Measurements from ENCODE around the gene XYLT2.
"Not testable (repeated sequence)": the region's sequence is repeated elsewhere in the genome, so short reads cannot be mapped to it uniquely, and the experiment has no call there.

Gene XYLT2

DNA sequence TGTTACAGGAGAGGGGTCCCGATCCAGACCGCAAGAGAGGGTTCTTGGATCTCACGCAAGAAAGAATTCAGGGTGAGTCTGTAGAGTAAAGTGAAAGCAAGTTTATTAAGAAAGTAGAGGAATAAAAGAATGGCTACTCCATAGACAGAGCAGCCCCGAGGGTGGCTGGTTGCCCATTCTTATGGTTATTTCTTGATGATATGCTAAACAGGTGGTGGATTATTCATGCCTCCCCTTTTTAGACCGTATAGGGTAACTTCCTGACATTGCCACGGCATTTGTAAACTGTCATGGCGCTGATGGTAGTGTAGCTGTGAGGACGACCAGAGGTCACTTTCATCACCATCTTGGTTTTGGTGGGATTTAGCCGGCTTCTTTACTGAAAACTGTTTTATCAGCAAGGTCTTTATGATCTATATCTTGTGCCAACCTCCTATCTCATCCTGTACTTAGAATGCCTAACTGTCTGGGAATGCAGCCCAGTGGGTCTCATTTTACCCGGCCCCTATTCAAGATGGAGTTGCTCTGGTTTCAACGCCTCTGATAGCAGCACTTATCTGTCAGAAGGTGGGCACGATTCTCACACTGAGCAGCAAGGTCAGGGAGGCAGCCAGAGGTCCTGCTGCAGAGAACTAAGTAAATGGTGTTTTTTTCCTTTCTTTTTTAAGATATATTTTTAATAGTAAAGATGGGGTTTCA is 26.5 kb upstream of the XYLT2 start:
- no peak for DNase-seq (ENCODE audit: low spot score)

DNA sequence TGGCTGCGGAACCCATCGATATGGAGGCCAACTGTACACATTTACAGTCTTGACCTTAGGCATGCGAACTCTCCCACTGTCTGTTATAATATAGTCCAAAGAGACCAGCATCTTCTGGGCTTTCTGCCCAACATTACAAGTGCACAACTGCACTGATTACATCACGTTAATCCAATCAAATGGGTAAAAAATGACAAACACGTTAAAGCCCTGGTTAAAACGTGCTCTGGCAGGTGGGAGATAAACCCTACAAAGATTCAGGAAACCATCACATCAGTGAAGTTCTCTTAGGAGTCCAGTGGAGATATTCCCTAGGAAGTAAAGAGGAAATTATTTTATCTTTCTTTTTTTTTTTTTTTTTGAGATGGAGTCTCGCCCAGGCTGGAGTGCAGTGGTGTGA is 23.7 kb upstream of the XYLT2 start:
- DNase-seq (ENCODE audit: low spot score), result no peak

DNA sequence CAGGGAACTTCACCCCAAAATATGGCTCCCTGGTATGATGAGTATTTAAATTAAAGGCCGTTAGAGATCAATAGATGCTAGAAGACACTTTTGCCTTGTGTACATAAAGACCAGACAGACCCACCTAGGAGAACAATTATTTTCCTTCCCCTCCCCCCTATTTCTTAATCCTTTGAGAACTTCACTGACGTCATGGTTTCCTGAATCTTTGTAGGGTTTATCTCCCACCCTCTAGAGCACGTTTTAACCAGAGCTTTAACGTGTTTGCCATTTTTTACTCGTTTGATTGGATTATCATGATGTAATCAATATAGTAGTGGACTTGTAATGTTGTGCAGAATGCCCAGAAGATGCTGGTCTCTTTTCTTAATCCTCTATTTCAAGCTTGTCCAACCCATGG is 22.9 kb upstream of the XYLT2 start:
- no peak for DNase-seq (ENCODE audit: low spot score)

DNA sequence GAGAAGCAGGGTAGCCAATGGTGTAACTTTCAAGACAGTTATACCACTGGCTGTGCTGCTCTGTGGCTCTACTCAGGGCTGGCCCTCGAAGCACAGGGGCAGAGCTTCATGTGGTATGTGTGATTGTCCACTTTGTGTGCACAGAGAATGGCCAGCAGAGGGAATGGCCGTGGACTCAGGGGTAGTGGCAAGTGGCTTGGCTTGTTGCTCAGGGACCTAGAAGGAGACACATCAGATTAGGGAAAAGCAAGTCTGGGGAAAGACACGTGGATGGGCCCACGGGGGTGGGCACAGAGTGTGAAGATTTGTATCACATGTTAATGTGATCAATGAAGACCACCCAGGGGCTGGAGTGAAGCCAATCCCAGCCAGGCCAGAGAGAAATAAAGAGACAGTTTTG is 20.0 kb upstream of the XYLT2 start:
- DNase-seq (ENCODE audit: low spot score), result no peak

DNA sequence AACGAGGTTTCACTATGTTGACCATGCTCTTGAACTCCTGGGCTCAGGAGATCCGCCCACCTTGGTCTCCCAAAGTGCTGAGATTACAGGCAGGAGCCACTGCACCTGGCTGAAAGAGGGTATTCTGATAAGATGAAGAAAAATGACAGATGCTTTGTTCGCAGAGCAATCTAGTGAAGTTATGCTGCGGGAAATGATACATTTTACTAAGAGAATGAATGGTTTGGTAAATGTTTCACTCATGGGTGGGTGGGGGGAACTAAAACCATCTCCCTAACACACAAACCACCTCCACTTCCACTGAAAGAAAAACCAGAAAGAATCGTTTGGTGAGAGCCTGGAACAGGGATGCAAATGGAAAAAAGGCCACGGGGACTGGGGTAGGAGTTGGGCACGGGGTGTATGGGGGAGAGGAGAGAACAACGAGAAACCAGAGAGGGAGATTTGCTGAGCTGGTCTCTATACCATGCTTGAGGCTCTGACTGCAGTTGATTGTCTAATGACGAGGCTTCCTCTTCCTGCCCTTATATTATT is 19.0 kb upstream of the XYLT2 start:
- DNase-seq (ENCODE audit: low spot score), result no peak

DNA sequence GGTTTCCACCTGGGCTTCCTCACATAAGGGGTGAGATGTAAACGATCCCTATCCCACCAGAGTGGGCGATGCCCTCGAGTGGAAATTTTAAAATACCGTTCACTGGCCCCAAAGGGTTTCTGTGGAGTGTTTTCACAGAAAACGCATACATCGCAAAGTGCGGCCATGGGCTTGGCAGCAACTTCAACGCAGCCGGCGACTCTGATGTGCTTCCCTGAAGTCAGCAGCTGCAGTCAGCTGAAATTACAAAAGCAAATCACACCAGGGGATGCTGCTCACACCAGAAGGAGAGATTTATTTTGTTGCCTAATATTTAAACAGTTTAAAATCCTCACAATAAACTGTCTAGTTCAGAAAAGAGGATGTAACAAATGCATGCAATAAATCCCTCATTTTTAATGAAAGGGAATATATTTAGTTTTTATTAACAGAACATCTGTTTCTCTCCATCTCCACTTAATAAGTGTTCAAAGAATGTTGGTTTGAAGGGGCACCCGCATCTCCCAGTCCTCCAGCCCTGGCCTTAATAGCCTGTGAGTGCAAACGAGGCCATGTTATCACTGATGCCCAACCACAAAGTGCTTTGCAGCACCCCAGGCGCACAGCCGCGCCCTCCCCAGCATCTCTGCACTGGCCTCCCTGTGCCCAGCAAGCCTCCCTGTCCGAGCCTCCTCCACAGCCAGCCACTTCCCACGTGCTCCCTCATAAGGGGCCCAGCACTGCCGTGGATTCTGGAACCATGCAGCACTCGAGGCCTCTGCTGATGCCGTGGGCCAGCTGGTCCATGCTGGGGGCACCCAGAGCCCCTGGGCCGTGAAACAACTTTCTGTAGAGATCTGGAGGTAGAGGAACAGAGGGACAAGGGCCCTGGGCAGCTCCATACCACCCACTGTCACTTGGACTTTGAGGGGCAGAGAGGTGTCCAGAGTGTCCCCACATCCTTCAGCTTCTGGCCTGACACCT is 17.3 kb upstream of the XYLT2 start:
- no peak for DNase-seq (ENCODE audit: low spot score)

DNA sequence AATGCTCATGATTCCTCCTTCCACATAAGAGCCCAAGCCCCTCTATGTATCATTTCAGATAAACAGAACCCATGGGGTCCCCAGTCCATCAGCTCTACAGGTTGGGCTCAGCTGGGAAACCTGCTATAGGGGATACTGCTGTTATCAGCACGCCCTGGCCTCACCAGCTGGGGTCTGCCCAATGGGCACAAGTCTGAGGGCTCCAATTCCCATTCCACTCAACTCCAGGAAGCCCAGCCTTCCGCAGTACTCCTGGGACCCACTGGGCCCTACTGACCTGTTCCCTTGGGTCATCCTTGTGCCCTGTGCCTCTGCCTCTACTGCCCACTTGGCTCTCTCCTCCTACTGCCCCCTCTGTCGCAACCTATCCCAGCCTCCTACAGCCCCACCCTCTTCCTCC is 16.2 kb upstream of the XYLT2 start:
- no peak for DNase-seq (ENCODE audit: low spot score)

DNA sequence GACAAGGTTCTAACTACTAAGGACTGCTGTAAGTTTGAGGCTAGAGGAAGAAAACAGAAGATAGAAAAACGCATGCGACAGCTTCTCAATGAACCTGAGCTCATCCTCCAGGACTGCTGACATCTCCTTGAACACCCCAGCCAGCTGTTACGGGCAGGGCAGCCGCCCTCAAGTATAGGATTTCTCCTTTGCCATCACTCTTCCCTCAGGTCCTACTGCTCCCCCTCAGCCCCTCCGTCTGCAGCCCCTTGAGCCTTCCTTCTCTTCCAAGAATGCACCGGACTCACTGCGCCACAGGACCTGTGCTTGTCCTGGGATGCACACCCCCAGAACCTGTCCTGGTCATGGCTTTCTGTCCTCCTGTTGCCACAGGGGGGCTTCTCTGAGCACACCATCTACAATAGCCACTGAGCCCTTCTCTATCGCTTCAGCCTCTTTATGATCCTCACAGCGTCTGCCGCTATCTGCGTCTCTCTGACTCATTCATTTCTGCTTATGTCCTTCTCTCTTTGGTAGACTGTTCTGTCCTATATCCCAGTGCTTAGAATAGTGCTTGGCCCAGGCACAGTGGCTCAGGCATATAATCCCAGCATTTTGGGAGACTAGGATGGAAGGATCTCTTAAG is 15.7 kb upstream of the XYLT2 start:
- no peak for DNase-seq (ENCODE audit: low spot score)

DNA sequence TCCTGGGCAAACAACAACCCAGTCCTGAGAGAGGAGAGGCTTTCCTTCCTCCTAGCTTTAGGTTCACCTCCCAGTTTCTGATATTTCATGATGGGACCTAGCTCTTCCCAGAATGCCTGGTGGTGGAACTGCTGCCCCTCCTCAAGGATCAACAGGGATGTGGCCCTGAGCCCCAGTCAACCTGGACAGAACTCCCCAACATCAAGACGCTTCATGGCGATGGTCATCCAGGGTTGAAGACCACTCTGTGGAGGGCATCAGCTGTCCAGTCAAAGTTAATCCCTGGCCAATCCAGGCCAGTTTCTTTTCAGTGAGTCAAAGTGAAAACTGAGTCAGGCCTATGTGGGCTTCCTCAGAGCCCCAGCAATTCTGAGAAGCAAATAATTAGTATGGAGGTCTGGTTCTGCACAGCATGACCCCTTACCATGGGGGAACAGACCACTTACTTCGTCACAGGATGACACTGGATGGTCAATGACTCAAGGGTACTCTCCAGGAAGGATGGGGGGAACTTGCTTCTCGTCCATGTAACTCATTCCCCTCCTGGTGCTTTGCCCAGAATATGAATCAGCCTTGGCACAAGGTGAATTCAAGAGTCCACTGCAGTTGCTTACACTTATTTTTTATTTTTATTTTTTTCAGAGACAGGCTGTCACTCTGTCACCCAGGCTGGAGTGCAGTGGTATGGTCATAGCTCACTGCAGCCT is 14.7 kb upstream of the XYLT2 start:
- no peak for DNase-seq (ENCODE audit: low spot score)

DNA sequence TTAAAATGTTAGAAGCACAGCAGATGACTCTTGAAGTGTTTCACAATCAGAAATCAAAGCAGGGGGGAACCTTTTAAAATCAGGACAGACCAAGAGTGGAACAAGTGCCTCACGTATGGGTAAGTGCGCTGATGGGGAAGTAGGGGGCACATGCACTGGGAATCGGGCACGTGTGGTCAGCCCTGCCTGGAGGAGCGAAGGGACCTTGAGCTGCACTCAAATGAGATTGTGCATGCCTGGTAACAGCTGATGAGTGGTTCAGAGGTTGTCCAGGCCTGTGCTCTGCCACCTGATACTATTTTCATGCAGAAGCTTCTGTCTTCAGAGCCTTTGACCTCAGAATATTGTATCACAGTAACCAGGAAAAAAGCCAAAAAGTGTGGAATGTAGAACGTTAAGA is 13.7 kb upstream of the XYLT2 start:
- DNase-seq (ENCODE audit: low spot score), result no peak

DNA sequence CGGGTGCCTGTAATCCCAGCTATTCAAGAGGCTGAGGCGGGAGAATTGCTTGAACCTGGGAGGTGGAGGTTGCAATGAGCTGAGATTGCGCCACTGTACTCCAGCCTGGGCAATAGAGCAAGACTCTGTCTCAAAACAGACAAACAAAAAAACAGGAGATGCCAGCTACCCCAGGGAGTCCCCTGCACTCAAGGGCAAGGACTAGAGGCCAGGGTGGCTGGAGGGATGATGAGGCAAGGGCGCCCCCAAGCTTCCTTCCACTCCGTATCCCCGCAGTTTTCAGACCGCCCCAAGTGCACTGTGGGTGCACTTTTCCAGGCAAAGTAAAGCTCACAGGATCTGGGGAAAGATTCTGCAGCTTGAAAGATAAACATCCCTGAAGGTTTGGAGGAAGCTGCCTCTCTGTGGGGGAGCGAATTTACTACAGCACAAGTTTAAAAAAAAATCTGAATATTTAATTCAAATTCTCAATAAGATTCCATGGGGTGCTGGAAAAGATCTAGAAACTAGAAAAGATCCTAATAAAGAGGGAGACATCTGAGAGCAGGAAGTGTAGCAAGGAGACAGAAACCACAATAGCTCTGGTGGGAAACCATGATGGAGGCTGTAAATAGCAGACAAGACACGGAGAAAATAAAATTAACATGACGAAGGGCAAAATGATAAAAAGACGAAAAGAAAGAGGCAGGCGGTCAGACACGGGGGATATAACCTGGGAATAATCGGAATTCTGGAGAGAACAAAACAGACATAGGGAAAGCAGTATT is 12.5 kb upstream of the XYLT2 start:
- DNase-seq (ENCODE audit: low spot score), result not testable (repeated sequence)

DNA sequence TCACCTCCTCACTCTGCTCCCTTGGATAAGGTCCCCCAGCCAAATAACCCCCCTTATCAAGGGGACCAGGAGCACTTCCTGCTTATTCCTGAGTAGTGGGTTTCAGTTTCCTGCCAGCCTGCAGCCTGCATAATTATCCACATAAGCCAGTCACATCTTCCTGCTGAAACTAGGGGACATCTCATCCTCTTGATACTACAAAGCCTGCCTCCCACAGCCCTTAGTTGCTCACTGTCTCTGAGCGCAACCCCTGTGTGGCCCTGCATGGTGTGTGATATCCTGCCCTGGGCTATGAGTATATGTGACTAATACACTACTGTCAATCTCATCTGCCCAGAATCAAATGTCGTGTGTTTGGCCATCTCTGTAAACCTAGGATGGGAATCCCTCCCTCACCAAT is 8.0 kb upstream of the XYLT2 start:
- no peak for DNase-seq (ENCODE audit: low spot score)

DNA sequence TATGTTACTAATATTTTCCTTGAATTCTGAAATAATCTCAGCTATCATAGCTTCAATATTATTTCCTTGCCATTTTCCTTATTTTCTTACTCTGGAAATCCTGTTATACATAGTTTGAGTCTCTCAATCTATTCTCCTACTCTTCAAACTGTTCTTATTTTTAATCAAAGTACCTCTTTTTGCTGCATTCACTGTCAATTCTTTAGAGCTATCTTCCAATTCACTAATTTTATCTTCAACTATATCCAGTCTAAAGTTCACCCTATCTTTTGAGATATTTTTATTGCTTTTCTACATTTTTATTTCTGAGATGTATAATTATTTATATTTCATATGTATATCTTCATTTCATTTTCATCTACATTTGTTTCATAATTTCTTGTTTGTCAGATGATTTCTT is 7.3 kb upstream of the XYLT2 start:
- no peak for DNase-seq (ENCODE audit: low spot score)

DNA sequence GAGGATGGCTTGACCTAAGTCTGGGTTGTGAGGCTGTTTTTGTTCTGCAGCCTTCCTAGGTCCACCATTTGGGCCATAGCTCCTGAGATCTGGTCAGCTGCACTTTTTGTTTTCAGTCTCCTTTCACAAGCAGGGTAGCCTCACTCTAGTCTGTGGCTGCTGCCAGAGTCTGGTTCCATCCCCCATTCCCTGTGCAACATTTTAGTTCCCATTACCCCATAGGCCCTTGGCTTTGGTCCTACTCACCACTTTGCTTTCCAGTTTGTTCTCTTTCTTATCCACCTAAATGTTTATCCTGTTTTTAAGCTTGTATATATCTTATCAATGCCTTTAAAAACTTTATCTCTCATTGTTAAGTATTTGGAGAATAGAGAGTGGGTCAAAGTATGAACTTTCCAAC is 6.5 kb upstream of the XYLT2 start:
- no peak for DNase-seq (ENCODE audit: low spot score)

DNA sequence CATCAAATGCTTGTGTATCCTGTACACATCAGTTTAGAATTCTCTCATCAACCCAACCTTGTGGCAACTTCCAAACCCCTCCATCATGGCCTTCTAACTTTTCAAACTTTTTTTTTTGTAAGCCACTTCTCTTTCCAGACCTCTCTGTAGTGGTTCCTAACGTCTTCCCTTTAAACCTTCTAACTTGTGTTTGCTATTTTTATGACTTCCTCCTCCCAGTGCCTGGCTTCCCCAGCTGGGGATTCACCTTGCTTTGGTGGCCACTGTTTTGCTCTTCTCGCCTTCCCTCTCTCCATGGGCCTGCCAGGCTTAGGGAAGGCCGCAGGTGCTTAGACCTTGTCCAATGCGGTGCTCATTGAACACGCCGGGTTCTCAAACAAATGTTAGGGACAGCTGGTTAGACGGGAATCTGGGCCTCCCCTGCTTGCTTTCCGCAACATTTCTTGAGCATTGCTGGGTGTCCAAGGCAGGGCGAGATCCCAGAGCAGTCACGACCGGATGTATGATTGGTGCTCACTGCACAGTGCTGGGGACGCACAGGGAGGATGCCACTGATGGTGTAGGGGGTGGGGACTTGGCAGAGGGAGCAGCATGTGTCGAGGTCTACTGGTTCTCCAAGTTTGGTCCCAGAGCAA is 1.1 kb upstream of the XYLT2 start:
- DNase-seq (ENCODE audit: low spot score), result no peak

DNA sequence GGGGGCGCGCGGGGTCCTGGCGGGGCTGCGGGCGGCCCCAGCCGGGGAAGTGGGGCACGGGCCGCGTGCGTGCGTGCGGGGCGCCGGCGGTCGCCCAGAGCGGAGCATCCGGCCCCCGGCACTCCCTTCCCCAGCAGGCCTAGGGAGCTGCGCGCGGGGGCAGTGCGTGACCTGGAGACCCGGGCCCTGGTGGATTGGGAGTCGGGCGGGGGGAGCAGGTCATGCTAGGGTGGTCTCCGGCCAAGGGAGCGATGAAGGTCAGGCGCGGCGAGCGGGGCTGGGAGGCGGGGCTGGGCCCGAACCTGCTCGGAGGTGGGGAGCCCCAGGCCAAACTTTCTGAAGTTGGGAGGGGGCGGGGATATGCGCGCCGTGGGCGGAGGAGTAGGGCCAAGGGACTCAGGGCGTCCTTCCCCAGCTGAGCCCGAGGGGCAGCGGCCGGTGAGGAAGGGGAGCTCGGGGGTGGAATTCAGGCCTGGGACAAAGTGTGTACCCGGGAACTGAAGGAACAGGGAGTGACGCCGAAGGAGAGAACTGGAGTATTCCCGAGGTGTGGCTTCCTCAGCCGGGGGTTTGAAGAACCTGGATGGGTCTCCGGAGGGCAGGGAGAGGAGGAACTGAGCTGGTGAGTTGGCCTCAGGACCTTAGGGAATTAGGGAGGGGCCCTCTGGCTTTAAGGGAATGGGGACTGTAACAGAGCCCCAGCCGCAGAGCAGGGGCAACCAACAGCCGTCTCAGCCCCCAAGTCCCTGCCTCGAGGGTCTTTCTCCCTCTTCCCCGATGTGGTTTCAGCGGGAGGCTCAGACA is 589 bp downstream of the XYLT2 start:
- DNase-seq (ENCODE audit: low spot score), result peak; percentile 21

DNA sequence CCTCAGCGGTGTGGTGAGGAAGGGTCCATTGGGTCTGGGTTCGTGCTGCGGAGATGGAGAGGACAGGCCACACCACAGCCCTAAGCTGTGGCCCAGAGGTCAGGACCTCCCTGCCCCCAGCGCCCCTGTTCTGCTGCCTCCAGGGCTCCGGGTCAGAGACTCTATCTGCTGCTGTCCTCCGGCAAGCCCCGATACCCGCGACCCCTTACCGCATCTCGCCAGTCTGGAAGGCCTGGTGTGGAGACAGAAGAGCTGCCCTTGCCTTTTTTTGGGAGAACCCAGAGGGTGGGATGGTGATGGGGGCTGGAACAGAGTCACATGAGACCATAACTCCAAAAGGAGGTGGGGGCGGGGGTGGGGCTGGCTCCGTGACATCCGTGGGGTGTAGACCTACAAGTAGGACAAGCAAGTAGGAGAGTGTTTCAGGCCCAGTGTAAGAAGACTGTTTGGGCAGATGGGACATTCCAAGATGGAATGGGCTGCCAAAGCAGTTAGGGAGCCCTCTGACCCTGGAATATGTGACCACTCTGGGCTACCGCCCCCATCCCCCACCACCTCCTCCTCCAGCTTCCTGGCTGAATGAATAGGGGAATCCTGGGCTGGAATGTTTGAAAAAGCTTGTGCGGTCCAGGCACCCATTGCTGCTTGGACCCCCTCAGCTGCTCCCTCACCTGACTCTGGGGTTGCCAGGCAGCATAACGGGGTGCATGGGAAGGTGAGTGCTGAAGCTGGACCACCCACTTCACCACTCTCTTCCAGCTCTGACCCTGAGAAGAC is 1.4 kb downstream of the XYLT2 start:
- DNase-seq (ENCODE audit: low spot score), result no peak

DNA sequence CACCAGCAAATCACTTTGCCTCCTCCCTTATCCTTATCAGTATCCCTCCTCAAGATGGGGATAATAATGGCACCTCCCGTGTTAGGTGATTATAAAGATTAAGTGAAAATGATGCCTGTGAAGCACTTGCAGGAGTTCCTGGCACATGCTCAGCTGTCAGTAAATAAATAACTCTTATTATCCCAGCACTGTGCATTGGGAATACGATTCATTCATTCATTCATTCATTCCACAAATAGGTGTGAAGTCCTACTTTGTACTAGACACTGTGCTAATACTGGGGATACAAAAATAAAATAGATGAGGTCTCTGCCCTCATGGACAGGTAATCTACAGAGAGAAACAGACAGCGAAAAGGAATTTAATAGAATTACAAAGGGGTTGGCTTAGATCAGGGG is 2.0 kb downstream of the XYLT2 start:
- no peak for DNase-seq (ENCODE audit: low spot score)

Measured in cerebellar cortex (tissue), 1 donor.